ENCODE results near the gene EYA4. TPM values are rescaled to one million over a fixed set of nuclear protein-coding genes. Genes with fewer than 3 reads are reported as not detected.
"Not testable (repeated sequence)": the region's sequence is repeated elsewhere in the genome, so short reads cannot be mapped to it uniquely, and the experiment has no call there.

The EYA4 gene
- total RNA-seq, 2 experiments from 2014 or later, result not detected

- POLR2A ChIA-PET, result no interaction called here
- CTCF ChIA-PET, result no interaction called here
Measured at GRCh38 chr6:133392641-133393040, 151.5 kb downstream of the EYA4 start.

DNA sequence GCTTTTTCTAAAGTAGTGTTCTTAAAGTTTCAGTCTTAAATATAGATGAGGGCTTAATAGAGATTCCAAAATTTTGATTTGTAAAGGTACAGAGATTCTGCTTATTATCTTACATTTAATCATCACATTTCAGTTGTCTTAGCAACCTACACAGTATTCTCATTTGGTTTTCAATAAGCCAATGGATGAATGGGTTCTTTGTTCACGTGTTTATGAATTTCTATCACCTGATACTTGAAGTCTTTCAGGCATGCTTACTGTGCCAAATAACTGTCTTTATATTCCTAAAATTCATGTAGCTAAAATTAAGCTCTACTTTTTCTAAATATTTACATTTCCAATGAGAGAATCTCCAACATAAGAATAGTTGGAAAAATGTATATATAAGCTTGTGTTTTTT is 152.7 kb downstream of the EYA4 start:
- CTCF ChIA-PET, result interaction anchor here (0.6 kb wide), 1 partner anchor 528 kb away, joined by 5 read pairs; no protein-coding TSS in a partner anchor
- POLR2A ChIA-PET, result no interaction called here

DNA sequence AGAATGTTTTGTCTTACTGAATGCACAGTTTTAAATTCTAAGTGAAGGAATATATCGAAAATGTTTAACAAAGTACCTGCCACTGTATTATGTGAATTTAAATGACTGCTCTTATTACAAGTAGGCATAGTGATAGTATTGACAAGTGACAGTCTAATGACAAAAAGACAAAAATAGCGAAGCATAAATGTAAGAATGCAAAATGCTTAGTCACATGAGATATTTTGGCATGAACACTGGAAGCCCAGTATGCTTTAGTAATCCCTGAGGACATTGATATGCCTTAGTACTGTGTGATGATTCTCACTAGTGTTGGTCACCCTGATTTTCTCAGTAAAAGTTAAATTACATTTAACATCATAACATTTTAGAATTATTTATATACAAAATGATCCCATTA is 153.5 kb downstream of the EYA4 start:
- POLR2A ChIA-PET, result no interaction called here
- CTCF ChIA-PET, result no interaction called here

DNA sequence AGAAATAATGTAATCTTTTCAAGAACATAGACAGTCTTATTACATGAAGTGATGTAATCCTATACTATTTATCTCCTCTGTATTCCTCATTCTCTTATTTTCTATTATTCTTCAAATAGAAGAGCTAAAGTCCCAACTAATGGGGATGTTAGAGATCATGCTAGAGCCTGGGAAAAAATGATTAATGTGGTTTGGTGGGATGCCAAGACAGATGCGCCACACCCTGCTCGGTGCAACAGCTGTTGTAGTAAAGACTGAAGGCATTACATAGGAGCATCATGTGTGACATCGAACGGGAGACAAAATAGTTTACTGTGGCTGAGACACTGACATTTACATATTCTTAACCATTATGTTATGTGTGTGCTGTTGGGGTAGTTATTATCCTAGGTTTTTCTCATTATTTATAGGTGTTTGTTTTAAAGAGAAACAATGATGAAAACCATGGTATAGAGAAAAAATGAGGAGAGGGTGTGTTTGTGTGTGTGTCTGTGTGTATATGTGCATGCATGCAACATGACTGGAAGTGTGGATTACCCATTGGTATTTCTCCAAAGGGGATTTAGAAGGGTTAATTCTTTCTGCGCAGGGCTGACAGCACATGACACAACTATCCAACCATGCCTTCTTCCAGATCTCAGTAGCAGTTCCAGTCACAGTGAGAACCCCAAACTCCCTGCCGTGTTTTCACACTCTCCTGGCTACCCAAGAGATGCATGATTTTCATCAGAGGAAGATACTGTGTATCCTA is 155.3 kb downstream of the EYA4 start:
- ChIA-PET POLR2A (no interaction called here), CTCF (no interaction called here)

GRCh38 chr6:133396984-133397348 is 155.8 kb downstream of the EYA4 start:
- ChIA-PET CTCF (no interaction called here), POLR2A (no interaction called here)

DNA sequence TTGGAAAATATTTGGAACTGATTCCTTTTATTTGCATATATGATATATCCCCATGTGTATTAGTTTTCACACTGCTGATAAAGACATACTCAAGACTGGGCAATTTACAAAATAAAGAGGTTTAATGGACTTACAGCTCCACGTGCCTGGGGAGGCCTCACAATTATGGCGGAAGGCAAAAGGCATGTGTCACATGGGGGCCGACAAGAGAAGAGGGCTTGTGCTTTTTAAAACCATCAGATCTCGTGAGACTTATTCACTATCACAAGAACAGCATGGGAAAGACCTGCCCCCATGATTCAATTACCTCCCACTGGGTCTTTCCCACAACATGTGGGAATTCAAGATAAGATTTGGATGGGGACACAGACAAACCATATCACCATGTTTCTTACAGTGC is 156.4 kb downstream of the EYA4 start:
- CTCF ChIA-PET, POLR2A ChIA-PET: not testable (repeated sequence)

DNA sequence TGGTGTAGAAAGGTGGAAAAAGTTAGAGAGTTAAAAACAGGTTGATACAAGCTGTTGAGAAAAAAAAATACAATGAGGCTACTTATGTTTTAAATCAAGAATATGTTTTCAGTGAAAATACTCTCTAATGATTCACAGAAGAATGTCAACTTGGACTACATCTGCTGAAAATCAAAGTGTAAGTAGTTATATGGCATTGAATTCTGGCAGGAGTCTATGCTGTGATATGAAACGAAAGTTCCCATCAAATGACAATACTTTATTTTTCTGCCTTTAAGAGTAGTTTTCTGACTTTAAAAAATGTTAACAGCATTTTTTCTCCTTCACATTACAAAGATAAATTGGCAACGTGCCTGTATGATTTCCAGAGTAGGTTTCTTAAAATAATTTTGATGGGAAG is 158.3 kb downstream of the EYA4 start:
- POLR2A ChIA-PET, result no interaction called here
- CTCF ChIA-PET, result no interaction called here

DNA sequence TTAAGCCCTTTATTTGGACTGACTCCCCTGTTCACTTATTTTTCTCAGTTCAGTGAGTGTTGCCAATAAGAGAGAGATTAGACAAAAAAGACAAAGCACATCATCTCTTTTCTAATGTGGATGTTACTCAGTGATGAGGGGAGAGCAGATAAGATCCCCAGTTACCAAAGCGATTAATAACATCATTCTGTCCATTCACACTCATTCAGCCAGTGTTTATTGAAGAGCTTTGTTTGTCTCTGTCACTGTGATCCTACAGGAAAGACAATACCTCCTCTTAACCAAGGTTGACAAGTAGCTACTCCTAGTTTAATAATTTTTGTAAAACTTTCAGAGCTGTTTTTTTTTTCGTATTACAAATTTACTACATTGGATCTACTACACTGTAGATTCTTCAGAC is 163.0 kb downstream of the EYA4 start:
- ChIA-PET CTCF (no interaction called here), POLR2A (no interaction called here)

GRCh38 chr6:133404728-133405127 is 163.6 kb downstream of the EYA4 start:
- POLR2A ChIA-PET, result no interaction called here
- CTCF ChIA-PET, result no interaction called here

DNA sequence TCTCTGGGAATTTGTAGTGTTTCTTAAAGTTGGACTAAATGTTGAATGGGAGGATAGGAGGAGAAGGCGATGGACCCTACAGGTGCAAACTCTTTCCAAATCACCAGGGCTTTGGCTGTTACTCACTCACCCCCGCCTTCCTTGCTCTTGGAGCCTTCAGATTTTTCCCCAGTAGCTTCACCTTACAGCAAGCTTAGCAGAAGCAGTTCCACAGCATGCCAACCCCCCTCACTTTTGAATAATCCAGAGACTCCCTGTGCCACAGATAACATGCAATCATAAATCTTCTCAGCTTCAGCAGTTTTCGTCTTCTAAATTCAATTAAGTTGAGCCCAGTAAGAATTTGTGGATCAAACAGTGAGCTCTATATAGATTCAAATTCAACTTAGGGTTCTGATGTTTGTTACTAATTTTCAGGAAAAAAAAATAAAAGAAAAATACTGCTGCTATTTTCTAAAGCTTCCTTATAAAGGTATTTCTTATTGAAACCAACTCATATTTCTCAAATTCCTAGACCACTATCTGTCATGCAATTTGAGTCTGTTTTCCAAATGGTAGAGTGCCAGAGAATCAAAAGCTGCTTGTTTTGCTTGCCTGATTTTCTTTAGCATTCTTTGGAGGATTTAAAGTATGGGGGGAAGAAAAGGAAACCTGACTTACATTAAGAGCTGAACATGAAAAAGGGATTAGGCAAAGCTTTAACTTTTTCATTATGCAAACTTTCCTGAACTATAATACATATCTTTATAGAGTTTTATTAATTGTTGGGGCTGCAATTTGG is 166.4 kb downstream of the EYA4 start:
- ChIA-PET POLR2A (no interaction called here), CTCF (no interaction called here)

- CTCF ChIA-PET, result no interaction called here
- POLR2A ChIA-PET, result no interaction called here
Measured at GRCh38 chr6:133408132-133408531, 167.0 kb downstream of the EYA4 start.

DNA sequence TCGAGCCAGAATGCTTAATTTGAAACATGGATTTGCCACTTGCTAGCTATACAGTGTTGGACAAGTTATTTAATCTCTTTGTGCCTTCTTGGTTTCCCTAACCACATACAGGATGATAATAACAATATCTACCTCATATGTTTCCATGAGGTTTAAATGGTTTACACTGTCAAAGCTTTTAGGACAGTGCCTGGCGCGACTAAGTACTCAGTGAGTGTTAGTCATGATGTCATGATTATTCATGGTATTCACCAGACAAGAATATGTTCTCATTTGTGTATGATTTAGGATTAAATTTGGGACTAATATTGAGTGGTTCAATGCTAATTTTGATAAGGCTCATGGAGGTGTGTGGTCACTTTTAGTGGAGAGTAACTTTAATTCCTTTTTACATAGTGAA is 167.4 kb downstream of the EYA4 start:
- POLR2A ChIA-PET, result no interaction called here
- CTCF ChIA-PET, result interaction anchor here (0.6 kb wide), 1 partner anchor 1193 kb away, joined by 4 read pairs; no protein-coding TSS in a partner anchor

GRCh38 chr6:133410638-133411435 is 169.7 kb downstream of the EYA4 start:
- CTCF ChIA-PET, result no interaction called here
- POLR2A ChIA-PET, result no interaction called here

DNA sequence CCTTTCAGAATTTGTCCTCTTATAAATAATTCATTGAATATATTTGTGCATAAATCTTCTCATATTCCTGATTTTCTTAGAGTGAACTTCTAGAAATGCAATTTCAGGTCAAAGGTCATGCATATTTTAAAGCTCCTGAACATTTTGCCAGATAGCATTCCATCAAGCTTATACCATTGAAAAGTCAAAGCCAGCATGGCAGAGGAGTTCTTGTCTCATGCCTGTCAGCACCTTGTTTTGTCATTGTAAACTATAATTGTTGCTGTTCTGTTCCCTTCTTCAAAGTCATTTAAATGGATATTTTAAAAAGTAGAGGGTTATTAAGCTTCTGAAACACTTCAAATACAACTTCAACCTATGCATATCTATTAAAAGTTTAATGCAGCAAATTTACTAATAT is 170.6 kb downstream of the EYA4 start:
- POLR2A ChIA-PET, result no interaction called here
- CTCF ChIA-PET, result no interaction called here

- ChIA-PET CTCF (no interaction called here), POLR2A (no interaction called here)
Measured at GRCh38 chr6:133415262-133415661, 174.1 kb downstream of the EYA4 start.

DNA sequence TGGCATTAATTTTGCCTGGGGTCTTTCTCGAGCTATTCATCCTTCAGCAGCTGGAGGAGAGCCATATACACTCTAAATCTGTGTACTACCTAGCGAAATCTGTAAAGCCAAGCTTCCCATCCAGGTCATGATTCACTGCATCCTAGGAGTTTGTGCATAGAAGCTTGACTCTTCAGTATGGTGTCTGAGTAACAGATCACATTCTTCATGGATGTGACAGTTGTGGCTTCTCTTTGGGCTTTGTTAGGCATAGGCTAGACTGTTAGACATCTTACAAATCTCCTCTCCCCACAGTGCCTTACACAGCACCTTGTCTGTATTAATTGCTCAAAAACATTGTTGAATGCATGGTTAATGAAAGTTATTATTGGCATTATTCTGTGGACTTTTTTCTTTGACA is 177.0 kb downstream of the EYA4 start:
- ChIA-PET POLR2A (no interaction called here), CTCF (no interaction called here)

DNA sequence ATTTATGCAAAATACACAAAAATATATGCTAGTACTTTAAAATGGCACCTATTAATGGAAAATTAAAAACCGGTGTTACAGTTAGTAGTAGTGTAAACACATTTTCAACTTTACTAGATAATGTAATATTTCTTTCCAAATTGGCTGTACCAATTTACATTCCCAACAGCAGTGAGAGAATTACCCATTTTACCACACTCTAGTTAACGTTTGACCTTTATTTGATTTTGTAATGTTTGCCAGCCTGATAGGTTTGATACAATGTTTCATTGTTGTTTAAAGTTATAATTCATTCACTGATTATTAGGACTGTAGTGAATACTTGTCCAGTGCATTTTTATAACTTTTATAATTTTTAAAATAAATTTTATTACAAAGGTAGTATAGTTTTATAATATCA is 182.1 kb downstream of the EYA4 start:
- ChIA-PET CTCF (no interaction called here), POLR2A (no interaction called here)

GRCh38 chr6:133424359-133424758 is 183.2 kb downstream of the EYA4 start:
- ChIA-PET POLR2A (no interaction called here), CTCF (no interaction called here)

DNA sequence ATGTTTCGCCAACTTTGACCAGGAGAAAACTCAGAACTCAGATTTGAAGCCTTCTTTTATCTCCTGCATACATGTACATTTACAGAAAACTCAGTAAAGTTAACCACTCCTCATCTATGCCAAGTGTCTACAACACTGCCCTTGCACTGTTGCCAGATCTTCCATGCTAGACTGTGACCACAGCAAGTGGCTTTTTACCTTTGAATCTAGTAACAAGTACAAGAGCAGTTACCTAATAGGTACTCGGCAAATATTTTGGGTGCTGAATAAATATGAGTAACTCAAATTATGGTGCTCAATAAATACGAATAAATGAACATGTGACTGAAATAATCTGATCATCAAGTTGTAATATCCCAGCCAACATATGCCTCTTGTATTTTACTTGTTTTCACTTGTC is 184.9 kb downstream of the EYA4 start:
- CTCF ChIA-PET, result no interaction called here
- POLR2A ChIA-PET, result no interaction called here

- CTCF ChIA-PET, result no interaction called here
- POLR2A ChIA-PET, result no interaction called here
Measured at GRCh38 chr6:133428295-133428694, 187.1 kb downstream of the EYA4 start.

- ChIA-PET POLR2A (no interaction called here), CTCF (no interaction called here)
Measured at GRCh38 chr6:133430530-133430929, 189.4 kb downstream of the EYA4 start.
